Measurements from ENCODE around the gene KIAA0513.

The KIAA0513 gene

GRCh38 chr16:85064186-85064585 is 36.6 kb downstream of the KIAA0513 start:
- DNase-seq (ENCODE audit: low spot score), result no peak
- ChIA-PET POLR2A (ENCODE audit: low non-redundant PET) (no interaction called here), CTCF (interaction anchor here (0.7 kb wide), 1 partner anchor 326 kb away, joined by 3 read pairs; no protein-coding TSS in a partner anchor)
- TF ChIP-seq, protein P1, sequence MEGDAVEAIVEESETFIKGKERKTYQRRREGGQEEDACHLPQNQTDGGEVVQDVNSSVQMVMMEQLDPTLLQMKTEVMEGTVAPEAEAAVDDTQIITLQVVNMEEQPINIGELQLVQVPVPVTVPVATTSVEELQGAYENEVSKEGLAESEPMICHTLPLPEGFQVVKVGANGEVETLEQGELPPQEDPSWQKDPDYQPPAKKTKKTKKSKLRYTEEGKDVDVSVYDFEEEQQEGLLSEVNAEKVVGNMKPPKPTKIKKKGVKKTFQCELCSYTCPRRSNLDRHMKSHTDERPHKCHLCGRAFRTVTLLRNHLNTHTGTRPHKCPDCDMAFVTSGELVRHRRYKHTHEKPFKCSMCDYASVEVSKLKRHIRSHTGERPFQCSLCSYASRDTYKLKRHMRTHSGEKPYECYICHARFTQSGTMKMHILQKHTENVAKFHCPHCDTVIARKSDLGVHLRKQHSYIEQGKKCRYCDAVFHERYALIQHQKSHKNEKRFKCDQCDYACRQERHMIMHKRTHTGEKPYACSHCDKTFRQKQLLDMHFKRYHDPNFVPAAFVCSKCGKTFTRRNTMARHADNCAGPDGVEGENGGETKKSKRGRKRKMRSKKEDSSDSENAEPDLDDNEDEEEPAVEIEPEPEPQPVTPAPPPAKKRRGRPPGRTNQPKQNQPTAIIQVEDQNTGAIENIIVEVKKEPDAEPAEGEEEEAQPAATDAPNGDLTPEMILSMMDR (conservative IDR thresholded peaks at IDR 0.05; ENCODE audit: low read depth), result no peak
- no peak overlapping the region for H3K27ac ChIP-seq

- no peak for DNase-seq (ENCODE audit: low spot score)
- CTCF ChIA-PET, result interaction anchor here (0.6 to 0.8 kb wide), 2 partner anchors 57 to 58 kb away, joined by 4 read pairs; no protein-coding TSS in a partner anchor
- H3K27ac ChIP-seq, result no peak overlapping the region
- POLR2A ChIA-PET (ENCODE audit: low non-redundant PET), result no interaction called here
- TF ChIP-seq, protein P1 (conservative IDR thresholded peaks at IDR 0.05; ENCODE audit: low read depth), result no peak
Measured at GRCh38 chr16:85065099-85065498, 37.5 kb downstream of the KIAA0513 start.

DNA sequence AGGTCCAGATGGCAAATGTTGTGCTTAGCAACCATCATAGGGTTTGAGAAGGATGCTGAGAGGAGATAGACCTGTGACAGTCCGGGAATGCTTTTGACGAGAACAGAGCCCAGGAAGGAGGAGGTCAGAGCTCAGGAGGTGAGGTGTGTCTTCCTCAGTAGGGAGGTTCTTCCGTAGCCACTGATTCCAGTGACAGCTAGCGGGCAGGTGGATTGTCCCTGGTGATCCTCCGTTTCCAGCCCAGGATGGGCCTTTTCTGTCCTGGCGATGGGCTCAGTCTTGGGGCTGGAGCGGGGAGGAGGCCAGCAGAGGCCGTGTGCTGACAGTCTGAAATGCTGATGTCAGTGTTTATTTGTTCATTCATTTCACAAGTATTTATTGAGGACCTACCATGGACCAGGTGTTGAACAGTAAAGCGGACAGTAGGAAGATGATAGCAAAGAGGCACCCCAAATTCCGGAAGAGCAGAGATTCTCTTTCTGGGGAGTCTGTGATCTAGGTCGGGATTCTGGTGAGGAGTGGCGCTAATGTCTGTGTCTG is 38.8 kb downstream of the KIAA0513 start:
- H3K27ac ChIP-seq, result no peak overlapping the region
- CTCF ChIA-PET, result no interaction called here
- DNase-seq (ENCODE audit: low spot score), result no peak
- TF ChIP-seq, protein P1 (conservative IDR thresholded peaks at IDR 0.05; ENCODE audit: low read depth), result no peak
- POLR2A ChIA-PET (ENCODE audit: low non-redundant PET), result no interaction called here

- TF ChIP-seq, protein P1 (conservative IDR thresholded peaks at IDR 0.05; ENCODE audit: low read depth), result no peak
- no peak for DNase-seq (ENCODE audit: low spot score)
- no peak overlapping the region for H3K27ac ChIP-seq
- ChIA-PET POLR2A (ENCODE audit: low non-redundant PET) (no interaction called here), CTCF (interaction anchor here (0.6 to 0.7 kb wide), 2 partner anchors 19 to 102 kb away, joined by 3 read pairs; no protein-coding TSS in a partner anchor)
Measured at GRCh38 chr16:85067024-85067423, 39.4 kb downstream of the KIAA0513 start.

DNA sequence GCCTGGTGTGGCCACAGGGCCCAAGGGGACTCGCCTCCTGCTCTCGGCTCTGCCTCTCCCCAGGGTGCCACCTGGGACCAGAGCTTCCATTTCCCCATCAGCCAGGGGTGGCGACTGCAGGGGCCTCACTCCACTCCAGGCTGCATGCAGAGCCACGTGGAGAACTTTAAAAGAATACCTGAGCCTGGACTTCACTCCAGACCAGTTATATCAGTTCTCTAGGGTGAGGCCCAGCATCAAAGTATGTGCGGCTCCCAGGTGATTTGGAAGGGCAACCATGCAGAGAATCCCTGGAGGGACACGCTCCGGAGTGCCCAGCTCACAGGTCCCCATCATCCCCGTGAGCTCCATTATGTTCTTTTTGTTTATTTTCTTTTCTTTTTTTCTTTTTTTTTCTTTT is 39.8 kb downstream of the KIAA0513 start:
- CTCF ChIA-PET, result interaction anchor here (0.6 to 0.7 kb wide), 3 partner anchors 19 to 911 kb away, joined by 3 read pairs; no protein-coding TSS in a partner anchor
- no peak overlapping the region for H3K27ac ChIP-seq
- DNase-seq (ENCODE audit: low spot score), result no peak
- POLR2A ChIA-PET (ENCODE audit: low non-redundant PET), result no interaction called here
- TF ChIP-seq, protein P1 (conservative IDR thresholded peaks at IDR 0.05; ENCODE audit: low read depth), result no peak

GRCh38 chr16:85068746-85069145 is 41.2 kb downstream of the KIAA0513 start:
- ChIA-PET POLR2A (ENCODE audit: low non-redundant PET) (no interaction called here), CTCF (interaction anchor here (0.6 kb wide), 1 partner anchor 110 kb away, joined by 3 read pairs; no protein-coding TSS in a partner anchor)
- H3K27ac ChIP-seq, result no peak overlapping the region
- DNase-seq (ENCODE audit: low spot score), result no peak
- TF ChIP-seq, protein P1 (conservative IDR thresholded peaks at IDR 0.05; ENCODE audit: low read depth), result no peak

Measured in RWPE1 (cell line).